ENCODE data around the gene TAS1R3.
"Not testable (repeated sequence)": the region's sequence is repeated elsewhere in the genome, so short reads cannot be mapped to it uniquely, and the experiment has no call there.

The TAS1R3 gene

GRCh38 chr1:1309251-1310108, 21.6 kb upstream of the TAS1R3 start:
- DNase-seq (ENCODE audit: low spot score): no peak

- DNase-seq (ENCODE audit: low spot score): no peak
These were observed 21.0 kb upstream of the TAS1R3 start for GRCh38 chr1:1310109-1310385.

- DNase-seq (ENCODE audit: low spot score): no peak
These were observed 20.5 kb upstream of the TAS1R3 start for GRCh38 chr1:1310476-1311053.

- no peak for DNase-seq (ENCODE audit: low spot score)
These were observed 19.7 kb upstream of the TAS1R3 start for GRCh38 chr1:1311107-1312104.

- no peak for DNase-seq (ENCODE audit: low spot score)
These were observed 18.4 kb upstream of the TAS1R3 start for GRCh38 chr1:1312450-1313314.

GRCh38 chr1:1313500-1314236, 17.4 kb upstream of the TAS1R3 start:
- DNase-seq (ENCODE audit: low spot score): no peak

GRCh38 chr1:1314237-1314586, 16.9 kb upstream of the TAS1R3 start:
- DNase-seq (ENCODE audit: low spot score): no peak

GRCh38 chr1:1314678-1315335, 16.3 kb upstream of the TAS1R3 start:
- no peak for DNase-seq (ENCODE audit: low spot score)

GRCh38 chr1:1315435-1315954, 15.6 kb upstream of the TAS1R3 start:
- no peak for DNase-seq (ENCODE audit: low spot score)

GRCh38 chr1:1316199-1316598, 14.9 kb upstream of the TAS1R3 start:
- DNase-seq (ENCODE audit: low spot score): not testable (repeated sequence)

GRCh38 chr1:1317420-1317819, 13.7 kb upstream of the TAS1R3 start:
- DNase-seq (ENCODE audit: low spot score): no peak

GRCh38 chr1:1318131-1318652, 12.9 kb upstream of the TAS1R3 start:
- no peak for DNase-seq (ENCODE audit: low spot score)

- no peak for DNase-seq (ENCODE audit: low spot score)
These were observed 12.1 kb upstream of the TAS1R3 start for GRCh38 chr1:1318777-1319645.

- DNase-seq (ENCODE audit: low spot score): no peak
These were observed 11.5 kb upstream of the TAS1R3 start for GRCh38 chr1:1319646-1319941.

GRCh38 chr1:1320666-1321448, 10.2 kb upstream of the TAS1R3 start:
- DNase-seq (ENCODE audit: low spot score): no peak

- DNase-seq (ENCODE audit: low spot score): no peak
These were observed 9.6 kb upstream of the TAS1R3 start for GRCh38 chr1:1321477-1321876.

GRCh38 chr1:1322418-1322817, 8.7 kb upstream of the TAS1R3 start:
- DNase-seq (ENCODE audit: low spot score): no peak

- DNase-seq (ENCODE audit: low spot score): no peak
These were observed 8.1 kb upstream of the TAS1R3 start for GRCh38 chr1:1322952-1323351.

Data from HuH-7.5 (cell line).